GM18867 (cell line): Measurements from ENCODE around the gene PABPC3.

Source experiments
- ATAC-seq: cut with Tn5 transposase; IDR thresholded peaks from one replicate; pipeline ENCODE4 v1.9.1; 2021; ENCODE audit warnings: mild to moderate bottlenecking, moderate library complexity; ENCODE audit not compliant: unreplicated experiment

PABPC3 gene

DNA sequence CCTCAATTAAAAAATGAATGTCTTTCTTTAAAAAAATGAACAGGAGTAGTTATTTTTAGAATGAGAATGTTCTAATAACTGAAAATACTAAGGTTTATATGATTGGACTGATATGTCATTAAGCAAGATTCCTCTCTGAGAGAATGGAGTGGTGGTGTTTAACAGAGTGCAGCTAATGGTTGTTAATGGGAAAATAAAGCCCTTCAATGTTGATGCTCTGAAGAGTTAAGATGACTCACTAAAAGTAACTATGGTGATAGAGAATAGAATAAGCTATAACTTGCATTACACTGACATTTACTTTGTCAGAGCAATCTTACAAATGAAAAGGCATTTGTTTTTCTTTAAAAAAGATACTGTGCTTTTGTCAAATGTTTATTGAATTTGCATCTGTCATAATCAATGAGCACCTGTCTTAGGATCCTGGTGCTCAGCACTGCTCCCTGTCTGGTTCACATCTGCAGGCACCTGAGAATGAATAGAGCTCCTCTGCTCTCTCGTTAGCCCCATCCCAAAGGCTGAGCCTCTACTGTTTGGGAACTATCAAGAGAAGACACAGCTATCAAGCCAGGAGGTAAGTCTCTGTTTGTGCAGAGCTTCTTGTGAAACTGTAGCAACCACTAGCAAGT, 15.1 kb downstream of the PABPC3 start:
- ATAC-seq: no peak

DNA sequence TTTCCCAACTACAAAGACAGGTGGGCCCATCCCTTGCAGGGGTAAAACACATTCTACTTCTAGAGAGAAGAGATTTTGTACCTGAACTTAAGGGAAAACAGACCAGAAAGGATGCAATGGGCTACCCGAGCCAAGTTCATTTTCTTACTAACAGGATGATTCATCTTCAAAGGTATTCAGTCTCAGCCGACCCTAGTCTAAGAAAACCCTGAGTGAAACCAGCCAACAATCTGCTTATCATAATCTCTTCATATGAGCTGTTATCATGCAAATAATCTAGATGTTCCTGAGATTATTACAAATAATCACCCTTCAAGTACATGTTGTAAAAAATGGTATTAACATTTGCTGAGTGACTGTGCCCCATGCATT, 15.6 kb downstream of the PABPC3 start:
- no peak for ATAC-seq

DNA sequence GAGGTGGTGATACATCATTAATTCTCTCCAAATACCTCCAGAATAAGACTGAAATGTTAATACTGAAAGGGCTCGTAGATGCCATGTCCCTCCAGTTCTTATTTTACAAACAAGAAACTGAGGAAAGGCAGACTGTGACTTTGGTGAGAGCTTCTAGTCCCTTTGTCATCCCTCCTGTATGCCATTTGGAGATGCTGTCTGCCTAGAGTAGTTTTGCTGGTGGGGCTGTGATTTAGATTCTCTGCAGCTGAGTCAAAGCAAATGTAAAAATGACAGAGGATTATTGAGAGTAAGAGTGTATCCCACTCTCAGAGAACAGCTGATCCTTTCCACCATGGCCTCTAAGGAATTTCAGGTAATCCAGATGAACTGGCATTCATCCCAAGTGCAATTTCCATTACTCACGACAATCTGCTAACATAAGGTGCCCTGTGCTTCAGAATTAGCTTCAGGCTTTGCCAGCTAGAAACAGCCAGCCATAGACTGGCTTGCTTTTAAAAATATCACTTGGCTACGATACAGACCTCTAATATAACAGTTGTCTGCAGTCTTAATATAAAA, 16.8 kb downstream of the PABPC3 start:
- ATAC-seq: no peak

DNA sequence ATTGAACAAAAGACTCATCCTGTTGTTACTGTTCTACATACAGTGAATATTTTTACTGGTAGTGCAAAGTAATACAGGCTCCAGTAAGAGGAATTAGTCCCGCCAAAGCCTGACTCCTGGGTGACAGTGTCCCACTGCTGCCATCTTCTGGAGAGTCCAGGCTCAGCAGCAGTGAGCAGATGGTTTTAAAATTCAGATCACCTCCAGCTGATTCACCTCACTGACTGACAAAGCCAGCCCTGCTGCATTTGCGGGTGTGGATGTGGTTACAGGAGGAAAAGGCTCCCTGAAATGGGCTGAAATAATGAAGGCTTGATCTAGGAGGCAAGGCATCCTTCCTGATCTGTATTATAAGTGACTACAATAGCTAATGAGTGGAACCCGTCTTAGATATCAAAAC, 18.3 kb downstream of the PABPC3 start:
- peak; percentile 86 for ATAC-seq

DNA sequence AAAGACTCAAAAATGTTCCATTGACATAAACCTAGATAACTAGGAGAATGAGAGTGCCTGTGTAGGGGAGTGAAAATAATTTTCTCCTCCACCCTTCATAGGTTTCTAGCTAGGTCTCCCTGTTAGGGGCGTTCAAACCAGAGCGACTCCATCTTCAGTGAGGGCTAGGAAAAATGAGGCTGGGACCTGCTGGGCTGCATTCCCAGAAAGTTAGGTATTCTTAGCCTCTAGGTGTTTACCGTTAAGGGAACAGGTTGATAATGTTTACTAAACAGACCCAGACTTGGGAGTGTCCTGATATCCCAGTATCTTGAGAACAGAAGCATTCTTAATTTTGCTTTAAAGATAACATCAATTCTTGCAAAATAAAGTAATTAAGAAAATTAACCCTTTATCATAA, 20.1 kb downstream of the PABPC3 start:
- no peak for ATAC-seq

DNA sequence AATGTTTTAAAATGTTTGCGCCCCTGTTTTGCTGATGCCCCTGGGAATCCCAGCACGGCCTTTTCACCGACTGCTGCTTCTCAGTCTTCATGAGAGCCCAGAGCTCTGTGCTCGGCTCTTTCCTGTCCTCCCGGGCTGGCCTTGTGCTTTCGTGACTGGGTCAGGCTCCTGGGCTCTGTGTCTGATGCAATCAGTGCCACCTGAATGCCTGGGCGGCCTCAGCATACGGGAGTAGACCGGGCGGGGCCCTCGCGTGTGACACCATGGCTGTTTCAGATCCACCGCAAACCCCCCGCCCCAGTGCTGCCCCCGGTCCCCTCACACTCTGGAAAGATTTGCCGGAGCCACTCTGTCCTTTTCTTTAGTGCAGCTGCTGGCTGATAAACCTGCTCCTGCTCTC, 21.4 kb downstream of the PABPC3 start:
- ATAC-seq: no peak

DNA sequence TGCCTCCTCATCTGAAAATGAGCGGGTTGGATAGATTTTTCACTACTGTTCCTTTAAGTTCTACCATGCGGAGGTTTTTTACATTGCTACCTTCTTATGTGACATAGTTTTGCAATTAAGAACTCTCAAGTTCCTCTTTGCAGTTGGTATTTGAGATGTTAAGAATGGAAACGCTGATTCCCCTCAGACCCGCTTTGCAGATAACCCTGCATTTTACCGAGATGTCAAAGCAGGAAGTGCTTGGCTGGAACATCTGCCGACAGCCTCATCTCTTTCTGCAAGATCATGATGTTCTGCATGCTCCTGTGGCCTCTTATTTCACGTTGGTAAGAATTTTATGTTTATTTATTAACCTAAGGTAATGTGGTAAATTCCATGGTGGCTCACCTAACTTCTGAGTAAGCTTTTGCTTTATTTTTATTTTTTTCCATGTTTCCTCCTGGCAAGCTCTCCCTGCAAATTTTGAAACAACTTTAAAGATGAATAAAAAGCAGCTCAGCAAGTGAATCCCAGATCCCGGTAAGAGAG, 22.5 kb downstream of the PABPC3 start:
- no peak for ATAC-seq

DNA sequence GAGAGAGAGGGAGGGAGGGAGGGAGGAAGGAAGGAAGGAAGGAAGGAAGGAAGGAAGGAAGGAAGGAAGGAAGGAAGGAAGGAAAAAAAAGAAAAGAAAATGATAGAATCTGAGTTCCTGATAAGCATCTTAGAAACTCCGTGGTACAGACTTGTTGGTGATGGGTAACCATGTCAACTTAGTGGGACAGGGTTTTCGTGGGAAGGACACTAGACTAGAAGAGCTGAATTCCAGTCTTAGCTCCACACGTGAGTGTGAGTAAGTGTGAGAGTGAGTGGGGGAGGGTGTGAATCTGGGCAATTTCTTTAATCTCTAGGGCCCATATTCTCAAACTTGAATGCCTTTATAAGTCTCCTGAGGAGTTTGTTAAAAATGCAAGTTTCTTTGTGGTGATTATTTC, 35.0 kb downstream of the PABPC3 start:
- no peak for ATAC-seq

DNA sequence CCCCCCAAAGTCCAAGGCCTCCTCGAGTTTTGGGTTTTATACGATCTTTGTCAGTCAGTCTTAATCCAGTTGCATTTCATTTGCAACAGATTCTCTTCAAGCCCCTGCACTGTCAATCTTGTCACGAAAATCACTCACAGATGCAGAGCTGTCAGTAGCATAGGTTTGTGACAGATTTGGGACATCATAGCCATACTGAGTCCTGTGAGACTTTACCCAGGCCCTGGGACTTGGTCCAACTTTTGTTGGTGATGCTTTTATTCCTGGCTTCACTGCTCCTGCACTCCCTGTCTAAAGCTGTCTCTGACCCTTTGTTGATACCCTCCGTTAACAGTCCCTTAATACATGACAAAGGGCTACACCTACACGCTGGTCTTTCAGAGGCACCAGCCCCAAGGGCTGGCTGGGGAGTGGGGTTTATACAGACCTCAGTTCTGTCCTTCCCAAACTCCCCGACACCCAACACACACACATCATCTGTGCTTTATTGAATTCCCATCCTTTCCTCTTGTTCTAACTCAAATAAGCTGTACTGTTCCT, 36.0 kb downstream of the PABPC3 start:
- no peak for ATAC-seq

DNA sequence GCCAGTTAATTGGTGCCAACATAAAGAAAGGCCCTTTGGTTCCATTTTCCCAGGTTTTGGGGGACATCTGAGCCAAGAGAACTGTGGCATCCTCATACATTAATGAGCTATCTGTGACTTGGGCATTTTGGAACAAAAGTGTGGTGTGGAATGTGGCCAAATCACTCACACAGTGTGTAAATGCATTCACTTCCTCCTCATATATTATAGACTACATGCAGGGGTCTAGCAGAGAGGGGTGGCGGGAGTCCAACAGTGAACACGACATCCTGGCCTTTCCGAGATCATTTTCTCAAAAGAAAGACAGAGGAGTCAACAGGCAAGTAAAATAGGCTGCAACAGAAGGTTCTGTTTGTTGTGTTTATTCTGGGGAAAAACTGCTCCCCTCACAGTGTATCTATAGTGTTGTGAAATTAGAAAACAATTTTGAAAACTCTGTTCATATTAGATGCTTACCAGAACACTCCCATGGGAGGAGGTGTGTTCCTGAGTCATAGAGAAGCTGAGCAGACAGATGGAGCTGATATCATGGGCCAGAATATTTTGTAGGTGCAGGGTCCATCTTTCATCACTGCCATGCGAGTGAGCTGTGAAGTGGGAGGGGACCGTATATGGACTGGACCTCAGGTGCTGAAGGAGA, 36.9 kb downstream of the PABPC3 start:
- ATAC-seq: no peak

DNA sequence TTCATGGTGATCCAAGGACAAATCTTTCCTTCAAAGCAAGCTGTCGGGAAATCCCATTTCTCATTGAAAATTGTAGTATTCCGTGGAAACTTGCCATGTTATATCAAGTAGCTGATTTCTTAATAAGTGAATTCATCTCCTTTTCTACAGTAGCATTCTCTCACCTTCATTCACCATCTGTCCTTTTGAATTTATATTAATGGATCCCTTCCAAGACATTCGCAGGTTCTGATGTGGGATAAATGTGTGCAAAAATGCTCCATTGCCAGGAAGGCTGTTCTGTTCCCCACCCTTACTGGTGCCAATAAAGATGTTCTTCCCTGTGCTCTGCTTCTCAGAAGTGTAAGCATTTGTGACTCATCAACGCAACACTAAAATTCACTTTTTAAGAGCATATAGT, 40.0 kb downstream of the PABPC3 start:
- ATAC-seq: no peak

DNA sequence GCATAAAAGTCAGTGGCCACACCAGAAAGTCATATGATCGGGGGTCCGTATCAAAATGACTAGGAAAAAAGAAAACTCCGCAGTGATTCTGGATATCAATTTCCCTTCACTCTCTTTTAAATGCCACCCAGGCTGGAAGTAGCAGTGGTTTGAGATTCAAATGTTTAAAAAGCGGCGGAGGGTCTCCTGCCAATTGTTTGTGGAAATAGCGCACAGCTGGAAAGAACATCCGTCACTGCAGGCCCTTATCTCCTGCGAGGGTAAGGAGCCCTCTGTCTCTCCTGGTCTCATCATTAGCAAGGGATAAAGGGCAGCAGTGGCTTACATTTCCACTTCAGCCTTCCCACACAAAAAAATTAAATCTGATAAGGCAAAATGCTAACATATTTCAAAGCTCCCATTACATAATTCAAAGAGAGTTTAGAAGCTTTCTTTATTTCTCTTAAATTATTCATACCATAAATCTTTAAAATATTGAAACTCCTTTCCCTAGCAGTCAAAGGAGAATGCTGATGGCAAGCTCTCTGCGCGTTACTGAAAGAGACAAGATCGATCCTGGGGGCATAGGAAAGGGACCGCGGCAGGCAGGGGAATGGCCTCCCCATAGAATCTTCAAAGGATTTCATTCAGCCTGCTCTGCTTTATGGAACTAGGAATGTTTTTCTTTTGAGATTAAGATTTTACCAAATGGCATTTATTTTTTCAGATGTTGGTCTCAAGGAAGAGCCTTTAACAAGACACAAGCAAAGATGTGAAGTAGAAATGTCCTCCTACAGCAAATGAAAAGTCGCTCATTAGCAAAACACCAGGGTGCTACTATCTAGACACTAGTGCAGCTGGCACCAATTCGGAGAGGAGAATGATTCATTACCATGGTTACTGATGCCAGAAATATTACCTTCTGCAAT, 41.2 kb downstream of the PABPC3 start:
- ATAC-seq: no peak

DNA sequence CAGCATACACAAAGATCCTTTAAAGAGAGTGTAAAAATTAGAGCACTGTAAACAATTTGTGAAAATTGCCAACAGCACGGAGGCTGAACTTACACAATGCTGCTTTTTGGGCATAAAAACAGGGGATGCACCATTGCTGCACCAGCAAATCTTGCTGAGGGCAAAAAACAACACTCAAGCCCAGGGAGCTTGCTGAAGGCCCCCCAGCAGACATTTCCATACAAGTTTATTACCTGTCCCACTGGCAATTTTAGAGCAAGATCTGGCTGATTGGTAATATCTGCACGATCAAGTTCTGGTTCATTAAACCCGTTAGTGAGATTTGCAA, 41.8 kb downstream of the PABPC3 start:
- ATAC-seq: no peak

DNA sequence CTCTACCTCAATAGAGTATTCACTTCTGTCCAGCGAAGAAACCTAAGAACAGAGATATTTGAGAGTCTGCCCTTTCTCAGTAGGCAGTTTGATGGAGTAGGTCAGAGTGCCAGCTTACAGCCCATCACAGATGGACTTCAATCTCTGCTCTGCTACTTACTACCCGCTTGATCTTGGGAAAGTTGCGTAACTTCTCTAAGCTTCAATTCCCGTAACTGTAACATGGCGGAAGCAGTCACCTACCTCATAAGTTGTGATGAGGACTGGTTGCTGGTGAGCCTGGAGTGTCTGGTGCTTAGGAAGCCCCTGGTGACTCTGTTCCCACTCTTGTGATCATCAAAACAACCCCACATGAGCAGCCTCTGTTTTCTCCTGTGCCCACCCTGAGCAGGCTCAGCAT, 45.1 kb downstream of the PABPC3 start:
- ATAC-seq: no peak

DNA sequence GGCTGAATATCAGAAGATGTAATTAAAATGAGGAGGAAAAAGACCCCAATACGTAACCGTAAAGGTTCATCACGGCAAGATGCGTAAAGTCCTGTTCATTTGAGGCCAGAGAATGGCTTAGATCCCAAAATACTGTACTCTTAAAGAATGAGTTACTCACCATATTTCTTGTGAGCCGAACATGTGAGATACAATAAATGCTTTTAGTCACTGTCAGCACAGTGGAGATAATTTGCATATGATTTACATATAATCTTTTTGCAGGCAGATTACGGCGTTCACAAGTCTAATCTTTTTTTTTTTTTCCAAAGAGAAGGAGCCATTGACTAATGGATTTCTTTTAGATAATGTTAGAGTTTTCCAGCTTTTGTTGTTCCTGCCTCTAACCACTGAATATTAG, 47.8 kb downstream of the PABPC3 start:
- ATAC-seq: no peak

DNA sequence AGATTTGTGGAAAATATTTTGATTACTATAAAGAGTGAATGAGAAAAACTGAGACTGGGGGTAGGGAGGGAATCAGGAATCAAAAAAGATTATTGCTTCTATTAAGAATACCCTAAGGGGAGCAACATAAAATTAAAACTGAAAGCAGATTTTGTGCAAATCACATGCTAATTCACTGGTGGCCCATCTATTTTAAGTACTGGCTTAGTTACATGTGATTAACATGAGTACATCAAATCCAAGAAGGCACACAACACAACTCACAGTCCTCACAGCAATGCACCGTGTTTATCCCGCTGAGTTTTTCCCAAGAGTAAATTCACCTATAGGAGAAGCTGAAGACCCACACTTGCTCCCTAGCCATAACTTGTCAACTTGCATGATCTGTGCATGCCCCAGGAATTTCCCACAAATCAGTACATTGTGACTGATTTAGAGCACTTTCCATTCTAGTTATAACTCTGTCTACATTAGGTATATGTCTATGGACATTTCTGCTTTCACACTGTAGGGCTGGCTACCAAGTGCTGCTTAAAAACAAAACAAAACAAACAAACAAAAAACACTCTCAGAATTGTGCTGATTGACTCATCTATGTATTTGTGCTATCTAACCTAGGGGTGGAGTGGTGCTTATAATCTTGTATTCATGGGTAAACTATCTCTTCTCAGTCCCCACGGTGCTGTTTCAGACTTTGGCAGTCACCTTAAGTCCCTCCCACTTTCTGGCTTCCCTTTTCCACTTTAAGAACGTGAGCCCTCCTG, 51.9 kb downstream of the PABPC3 start:
- ATAC-seq: peak; percentile 35

DNA sequence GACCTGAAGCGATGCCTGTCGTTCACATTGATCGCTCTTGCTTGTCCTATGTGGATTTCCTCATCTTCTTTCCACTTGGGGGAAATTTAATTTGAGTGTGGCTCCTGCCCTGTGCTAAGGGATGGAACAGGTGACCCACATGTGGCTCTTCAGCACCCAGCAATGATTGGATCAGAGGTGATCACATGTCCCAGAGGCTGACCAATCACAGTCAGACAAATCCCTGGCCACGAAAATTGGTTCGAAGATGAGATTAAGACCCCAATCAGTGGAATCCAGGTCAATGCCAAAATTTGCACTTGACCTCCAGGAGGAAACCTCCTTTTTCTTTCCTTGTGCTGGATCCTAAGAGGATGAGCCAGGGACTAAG, 52.5 kb downstream of the PABPC3 start:
- peak; percentile 5 for ATAC-seq
